Spleen (tissue), 11 donors: Measurements from ENCODE around the gene CYBRD1. TPM values are rescaled to one million over a fixed set of nuclear protein-coding genes. Genes with fewer than 3 reads are reported as not detected.

ENCODE experiments used
- DNase-seq: peaks from one replicate; pipeline ENCODE4 v3.0.0-alpha.2; 2020
- H3K27ac ChIP-seq, 8 donors: fragments of 200-600 bp; sonication (generic) in 7 of 8; 1 replicate in 4 of 8; 2 replicates in 4 of 8; pipeline versions ENCODE4 v1.5.0 to v1.8.0; 2016 to 2021; ENCODE audit warnings: inconsistent platforms in 4 of 8, mild to moderate bottlenecking in 4 of 8, moderate library complexity in 1 of 8
- H3K27me3 ChIP-seq, 7 donors: fragments of 200-600 bp; sonication (generic) in 6 of 7; replicated peaks in 1 of 7; 1 replicate in 4 of 7; 2 replicates in 3 of 7; pipeline versions ENCODE4 v1.5.0 to v1.8.0; 2016 to 2021; ENCODE audit warnings: inconsistent platforms in 3 of 7, mild to moderate bottlenecking in 1 of 7
- H3K36me3 ChIP-seq, 6 donors: fragments of 200-600 bp; sonication (generic) in 5 of 6; 1 replicate in 4 of 6; 2 replicates in 2 of 6; pipeline versions ENCODE4 v1.5.0 to v1.8.0; 2016 to 2021; ENCODE audit warnings: inconsistent platforms in 2 of 6
- H3K4me1 ChIP-seq, 6 donors: fragments of 200-600 bp; sonication (generic) in 5 of 6; 1 replicate in 3 of 6; 2 replicates in 3 of 6; pipeline versions ENCODE4 v1.5.0 to v1.8.0; 2016 to 2021; ENCODE audit warnings: inconsistent platforms in 3 of 6
- H3K4me3 ChIP-seq, 8 donors: fragments of 200-600 bp; sonication (generic) in 7 of 8; 1 replicate in 4 of 8; 2 replicates in 4 of 8; pipeline versions ENCODE4 v1.5.0 to v1.8.0; 2016 to 2021; ENCODE audit warnings: inconsistent platforms in 4 of 8, mild to moderate bottlenecking in 4 of 8, moderate library complexity in 2 of 8
- H3K9me3 ChIP-seq, 8 donors: fragments of 200-600 bp; sonication (generic) in 7 of 8; 1 replicate in 4 of 8; 2 replicates in 4 of 8; pipeline versions ENCODE4 v1.5.0 to v1.8.0; 2016 to 2021; ENCODE audit warnings: inconsistent platforms in 4 of 8
- POLR2A ChIP-seq, 3 donors: fragments of 450-650 bp; IDR thresholded peaks; one replicate each; pipeline ENCODE4 v1.5.1; 2017; ENCODE audit warnings: antibody characterized with exemption in 3 of 3, mild to moderate bottlenecking in 1 of 3
- POLR2AphosphoS5 ChIP-seq, 3 donors: sonication (generic); formaldehyde crosslinking; IDR thresholded peaks; one replicate each; pipeline ENCODE4 v1.5.1; 2017; ENCODE audit warnings: antibody characterized with exemption in 3 of 3
- WGBS, 5 donors: extraction: QIAGEN DNeasy Blood & Tissue Kit in 3 of 5; methylation state at CpG; one replicate each; pipeline versions ENCODE4 v1.1.5 to v1.1.7; 2013 to 2018; 5-methylcytosine and 5-hydroxymethylcytosine counted together
- intact Hi-C: fragments of 100-400 bp; cut with DNase I; formaldehyde crosslinking; loops from one replicate; pipeline ENCODE4 v1.15.0; 2023; ENCODE audit warnings: low total_unique reads
- polyA plus RNA-seq, 3 donors: library from polyadenylated mRNA; stranded (reverse); fragments of 200-250 nt; gene quantifications; one replicate each; pipeline ENCODE4 v1.2.1, GENCODE V29; 2013
- total RNA-seq, 7 donors: library from RNA; depleted of rRNA in 3 of 7; stranded (reverse); fragments of >200 nt in 3 of 7; fragmentation: NEBNext Ultra II Directional in 4 of 7; extraction: Animal tissue kit (Norgen Biotek cat#: 25700) in 4 of 7; gene quantifications; one replicate each; pipeline versions ENCODE4 v1.1.0 to v1.2.1, GENCODE V29; 2016 to 2021
- TF ChIP-seq, protein P1 (sequence below), 11 experiments: fragments of 200-600 bp in 7 of 11; fragments of 450-650 bp in 4 of 11; sonication (generic) in 4 of 11; IDR thresholded peaks in 8 of 11; conservative IDR thresholded peaks in 3 of 11; 1 replicate in 7 of 11; 2 replicates in 4 of 11; pipeline versions ENCODE4 v1.4.0 to v1.8.0; 2016 to 2021; ENCODE audit warnings: antibody characterized with exemption in 11 of 11, inconsistent platforms in 4 of 11, mild to moderate bottlenecking in 1 of 11
- donor health status: healthy with polysubstance abuse.
- donor health status: DM: no; HTN: no; CAD: no; lungs with moderate emphysema.
- donor health status: DM: no; HTN: no; CAD: no.
- donor health status: Bipolar disorder and iron deficiency.
- donor health status: healthy.
- donor health status: DM: no; HTN: no; CAD: no.
- donor health status: DM: yes; HTN: yes; CAD: no.

CYBRD1 gene
- total and polyA plus RNA-seq, 10 donors = 8.2 to 61.7 (median 41.9) TPM

DNA sequence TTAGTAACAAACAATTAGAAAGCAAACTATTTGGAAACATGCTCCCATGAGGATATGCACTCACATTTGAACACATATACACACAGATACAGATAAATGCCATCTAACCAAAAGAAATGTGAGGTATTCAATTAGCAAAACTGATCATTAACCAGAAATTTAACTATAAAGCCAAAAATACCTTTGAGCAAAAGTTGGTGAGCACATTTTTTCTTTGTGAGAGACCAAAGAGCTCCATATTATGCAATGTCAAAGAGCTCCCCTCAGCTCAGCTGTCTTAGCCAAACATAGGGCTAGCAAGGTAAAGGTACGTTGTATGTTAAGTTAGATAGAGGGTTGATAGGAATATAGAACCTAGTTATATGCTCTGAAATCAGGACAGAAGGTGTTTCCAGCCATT, 43.8 kb downstream of the CYBRD1 start:
- 0 to 48% (median 0%) methylated on average over 1 of the region's 1 CpG for WGBS, 5 donors
- H3K4me3 ChIP-seq = no peak overlapping the region
- TF ChIP-seq POLR2AphosphoS5 (IDR thresholded peaks at IDR 0.05) (no peak), POLR2A (IDR thresholded peaks at IDR 0.05) (no peak)
- TF ChIP-seq, protein P1, sequence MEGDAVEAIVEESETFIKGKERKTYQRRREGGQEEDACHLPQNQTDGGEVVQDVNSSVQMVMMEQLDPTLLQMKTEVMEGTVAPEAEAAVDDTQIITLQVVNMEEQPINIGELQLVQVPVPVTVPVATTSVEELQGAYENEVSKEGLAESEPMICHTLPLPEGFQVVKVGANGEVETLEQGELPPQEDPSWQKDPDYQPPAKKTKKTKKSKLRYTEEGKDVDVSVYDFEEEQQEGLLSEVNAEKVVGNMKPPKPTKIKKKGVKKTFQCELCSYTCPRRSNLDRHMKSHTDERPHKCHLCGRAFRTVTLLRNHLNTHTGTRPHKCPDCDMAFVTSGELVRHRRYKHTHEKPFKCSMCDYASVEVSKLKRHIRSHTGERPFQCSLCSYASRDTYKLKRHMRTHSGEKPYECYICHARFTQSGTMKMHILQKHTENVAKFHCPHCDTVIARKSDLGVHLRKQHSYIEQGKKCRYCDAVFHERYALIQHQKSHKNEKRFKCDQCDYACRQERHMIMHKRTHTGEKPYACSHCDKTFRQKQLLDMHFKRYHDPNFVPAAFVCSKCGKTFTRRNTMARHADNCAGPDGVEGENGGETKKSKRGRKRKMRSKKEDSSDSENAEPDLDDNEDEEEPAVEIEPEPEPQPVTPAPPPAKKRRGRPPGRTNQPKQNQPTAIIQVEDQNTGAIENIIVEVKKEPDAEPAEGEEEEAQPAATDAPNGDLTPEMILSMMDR (IDR thresholded peaks at IDR 0.05 in 8 of 11, conservative IDR thresholded peaks at IDR 0.05 in 3 of 11) = no peak

DNA sequence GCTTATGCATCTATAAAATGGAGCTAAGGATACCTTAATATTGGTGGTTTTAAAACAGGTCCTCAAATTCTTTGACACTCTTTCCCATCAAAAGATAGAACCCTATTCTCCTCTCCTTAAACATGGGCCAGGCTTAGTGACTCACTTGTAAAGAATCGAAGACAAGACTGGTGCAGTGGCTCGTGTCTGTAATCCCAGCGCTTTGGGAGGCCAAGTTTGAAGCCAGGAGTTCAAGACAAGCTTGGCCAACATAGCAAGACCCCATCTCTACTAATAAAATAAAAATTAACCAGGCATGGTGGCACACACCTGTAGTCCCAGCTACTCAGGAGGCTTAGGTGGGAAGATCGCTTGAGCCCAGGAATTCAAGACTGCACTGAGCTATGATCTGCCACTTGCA, 44.5 kb downstream of the CYBRD1 start:
- DNase-seq = no peak
- TF ChIP-seq POLR2A (IDR thresholded peaks at IDR 0.05) (no peak), POLR2AphosphoS5 (IDR thresholded peaks at IDR 0.05) (no peak)
- TF ChIP-seq, protein P1 (IDR thresholded peaks at IDR 0.05 in 8 of 11, conservative IDR thresholded peaks at IDR 0.05 in 3 of 11) = no peak

More for the DNA sequence above, 43.8 kb downstream of the CYBRD1 start:
- Histone ChIP-seq H3K27me3 (no peaks in the 10 kb centered on the region), H3K4me1 (no peaks in the 10 kb centered on the region), H3K36me3 (no peaks in the 10 kb centered on the region), H3K27ac (no peak overlapping the region), H3K9me3 (peaks cover 0 to 5% (median 0%) of the 10 kb centered on the region in 8 donors)
- no peak for DNase-seq
- intact Hi-C loops = no loop called here

DNA sequence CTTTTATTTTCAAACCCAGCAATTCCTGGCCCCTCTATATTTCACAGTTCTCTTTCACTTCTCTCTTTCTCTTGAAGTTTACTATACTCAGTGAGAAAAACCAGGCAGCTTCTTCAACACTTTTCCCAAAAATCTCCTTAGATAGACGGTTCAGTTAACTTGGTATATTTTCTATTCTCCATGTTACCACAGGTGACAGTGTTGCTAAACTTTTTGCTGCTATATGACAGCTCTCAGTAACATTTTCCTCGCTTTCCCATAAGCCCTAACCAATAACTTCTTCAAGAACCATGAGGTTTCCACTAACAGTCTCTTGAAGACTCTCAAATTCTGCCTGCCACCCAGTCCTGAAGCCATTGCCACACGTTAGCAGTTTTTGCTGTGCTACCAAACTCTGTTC, 45.8 kb downstream of the CYBRD1 start:
- TF ChIP-seq, protein P1 (IDR thresholded peaks at IDR 0.05 in 8 of 11, conservative IDR thresholded peaks at IDR 0.05 in 3 of 11) = no peak
- TF ChIP-seq POLR2A (IDR thresholded peaks at IDR 0.05) = no peak
- no peak for TF ChIP-seq POLR2AphosphoS5 (IDR thresholded peaks at IDR 0.05)
- Histone ChIP-seq H3K9me3 (peaks cover 0 to 5% (median 0%) of the 10 kb centered on the region in 8 donors), H3K36me3 (no peaks in the 10 kb centered on the region), H3K27me3 (no peaks in the 10 kb centered on the region), H3K4me1 (no peaks in the 10 kb centered on the region), H3K27ac (no peak overlapping the region), H3K4me3 (no peak overlapping the region)
- no peak for DNase-seq
- 48 to 74% (median 53%) methylated on average over 3 of the region's 3 CpGs for WGBS, 5 donors
- intact Hi-C loops = no loop called here

More for the DNA sequence above, 44.5 kb downstream of the CYBRD1 start:
- intact Hi-C loops = no loop called here
- Histone ChIP-seq H3K27me3 (no peaks in the 10 kb centered on the region), H3K36me3 (no peaks in the 10 kb centered on the region), H3K9me3 (peaks cover 0 to 5% (median 0%) of the 10 kb centered on the region in 8 donors), H3K27ac (no peak overlapping the region), H3K4me1 (no peaks in the 10 kb centered on the region), H3K4me3 (no peak overlapping the region)
- WGBS, 5 donors = 96 to 100% (median 98%) methylated on average over 4 of the region's 4 CpGs

DNA sequence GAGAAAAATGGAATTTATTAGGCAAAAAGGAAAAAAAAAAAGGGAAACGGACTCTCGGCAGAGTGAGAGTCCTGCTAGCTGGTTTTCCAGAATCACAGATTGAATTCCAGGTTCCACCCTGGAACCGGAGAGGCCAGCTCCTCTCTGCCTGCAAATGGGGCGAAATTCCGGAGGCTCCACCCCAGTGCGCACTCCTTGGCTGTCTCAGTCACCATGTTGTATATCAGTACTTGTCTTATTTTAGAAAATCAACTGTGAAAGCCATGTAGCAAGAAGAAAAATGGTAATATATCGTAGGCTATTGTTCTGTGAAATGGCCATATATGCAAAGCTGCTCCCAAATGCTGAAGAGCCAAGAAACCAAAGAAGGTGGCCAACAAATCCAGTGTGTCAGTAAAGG, 49.4 kb downstream of the CYBRD1 start:
- peaks cover 0 to 6% (median 0%) of the 10 kb centered on the region in 6 donors for H3K4me1 ChIP-seq
- no peak overlapping the region for H3K4me3 ChIP-seq
- 72 to 82% (median 75%) methylated on average over 7 of the region's 7 CpGs for WGBS, 5 donors
- intact Hi-C loops = no loop called here
- no peaks in the 10 kb centered on the region for H3K36me3 ChIP-seq
- TF ChIP-seq, protein P1 (IDR thresholded peaks at IDR 0.05 in 8 of 11, conservative IDR thresholded peaks at IDR 0.05 in 3 of 11) = no peak
- TF ChIP-seq POLR2A (IDR thresholded peaks at IDR 0.05) (no peak), POLR2AphosphoS5 (IDR thresholded peaks at IDR 0.05) (no peak)
- H3K27me3 ChIP-seq = no peaks in the 10 kb centered on the region
- H3K9me3 ChIP-seq = peaks cover 0 to 5% (median 0%) of the 10 kb centered on the region in 8 donors
- no peak overlapping the region for H3K27ac ChIP-seq
- no peak for DNase-seq
